ENCODE results near the gene IFNAR1. TPM values are rescaled to one million over a fixed set of nuclear protein-coding genes. Genes with fewer than 3 reads are reported as not detected.
"Not testable (repeated sequence)": the region's sequence is repeated elsewhere in the genome, so short reads cannot be mapped to it uniquely, and the experiment has no call there.

IFNAR1 gene
- total RNA-seq, 1 experiment from 2014 or later, result 20.5 TPM

- Histone ChIP-seq H3K9me3 (ENCODE audit: control insufficient read depth in 1 of 2, insufficient read depth in 1 of 2, low read depth in 1 of 2, low read length in 2 of 2) (peaks cover 12 to 21% of the 10 kb centered on the region in 2 experiments; a peak in 2 of 4 replicates), H3K4me1 (ENCODE audit: control insufficient read depth in 1 of 2, insufficient read depth in 2 of 2, low read length in 2 of 2) (peaks cover 10 to 15% of the 10 kb centered on the region in 2 experiments)
- H3K27me3 ChIP-seq (ENCODE audit: insufficient read depth, low read length); H4K20me1 ChIP-seq (ENCODE audit: insufficient read depth); H2AFZ ChIP-seq (ENCODE audit: low read depth, low read length, poor library complexity, severe bottlenecking); POLR2A ChIA-PET; H3K9ac ChIP-seq (ENCODE audit: low read length); ATAC-seq; BruUV-seq (replicated peaks); H3K4me2 ChIP-seq (ENCODE audit: low read length); H3K4me3 ChIP-seq (replicated peaks in 1 of 2; ENCODE audit: low read depth in 1 of 2, low read length in 2 of 2); H3K36me3 ChIP-seq (ENCODE audit: control insufficient read depth in 1 of 2, insufficient read depth in 2 of 2, low read length in 2 of 2); H3K79me2 ChIP-seq (ENCODE audit: insufficient read depth, low read length); H3K27ac ChIP-seq (ENCODE audit: low read depth, low read length); H3K9me2 ChIP-seq (ENCODE audit: insufficient read depth); DNase-seq (ENCODE audit: low read depth, low spot score); CTCF ChIA-PET; RAD21 ChIA-PET (ENCODE audit: low non-redundant PET in 1 of 2, low total read pairs in 2 of 2, uncharacterized antibody in 2 of 2, unreplicated experiment in 2 of 2); intact Hi-C loops (cut with micrococcal nuclease): not testable (repeated sequence)
Measured at GRCh38 chr21:33363911-33364609, 39.3 kb downstream of the IFNAR1 start.

GRCh38 chr21:33364830-33365229 is 40.1 kb downstream of the IFNAR1 start:
- Histone ChIP-seq H3K79me2 (ENCODE audit: insufficient read depth, low read length) (no peaks in the 10 kb centered on the region), H3K36me3 (ENCODE audit: control insufficient read depth in 1 of 2, insufficient read depth in 2 of 2, low read length in 2 of 2) (no peaks in the 10 kb centered on the region), H3K4me2 (ENCODE audit: low read length) (no peak overlapping the region), H3K9me2 (ENCODE audit: insufficient read depth) (no peaks in the 10 kb centered on the region), H4K20me1 (ENCODE audit: insufficient read depth) (no peaks in the 10 kb centered on the region), H3K27me3 (ENCODE audit: insufficient read depth, low read length) (no peaks in the 10 kb centered on the region), H3K9me3 (ENCODE audit: control insufficient read depth in 1 of 2, insufficient read depth in 1 of 2, low read depth in 1 of 2, low read length in 2 of 2) (peaks cover 12 to 21% of the 10 kb centered on the region in 2 experiments; a peak in 2 of 4 replicates), H3K9ac (ENCODE audit: low read length) (no peak overlapping the region), H3K27ac (ENCODE audit: low read depth, low read length) (no peak overlapping the region), H2AFZ (ENCODE audit: low read depth, low read length, poor library complexity, severe bottlenecking) (no peak overlapping the region), H3K4me3 (replicated peaks in 1 of 2; ENCODE audit: low read depth in 1 of 2, low read length in 2 of 2) (no peak overlapping the region), H3K4me1 (ENCODE audit: control insufficient read depth in 1 of 2, insufficient read depth in 2 of 2, low read length in 2 of 2) (peaks cover 10 to 15% of the 10 kb centered on the region in 2 experiments)
- intact Hi-C loops (cut with micrococcal nuclease), result no loop called here
- TF ChIP-seq ZFX (IDR thresholded peaks at IDR 0.05) (no peak), FOSL1 (IDR thresholded peaks at IDR 0.05; ENCODE audit: low read depth) (no peak)
- ChIA-PET CTCF (no interaction called here), RAD21 (ENCODE audit: low non-redundant PET in 1 of 2, low total read pairs in 2 of 2, uncharacterized antibody in 2 of 2, unreplicated experiment in 2 of 2) (no interaction called here), POLR2A (no interaction called here)
- DNase-seq (ENCODE audit: low read depth, low spot score) (no peak), ATAC-seq (no peak)
- BruUV-seq (replicated peaks), result no TSS peak
